HepG2 (cell line): ENCODE measurements around the gene PTPA. TPM values are rescaled to one million over a fixed set of nuclear protein-coding genes. Genes with fewer than 3 reads are reported as not detected.

Source experiments
- ATF2 ChIP-seq: sonication (generic); formaldehyde crosslinking; IDR thresholded peaks from 2 replicates; pipeline ENCODE4 v1.4.0; 2020; ENCODE audit warnings: missing genetic modification reagents
- ATF7 ChIP-seq, 2 experiments: fragments of 450-650 bp in 1 of 2; sonication (generic) in 1 of 2; formaldehyde crosslinking in 1 of 2; IDR thresholded peaks; 2 replicates each; pipeline versions ENCODE4 v1.4.0 to v1.6.1; 2016 to 2020; ENCODE audit warnings: antibody characterized with exemption in 1 of 2, mild to moderate bottlenecking in 1 of 2, missing genetic modification reagents in 1 of 2
- GZF1 ChIP-seq: sonication (generic); formaldehyde crosslinking; IDR thresholded peaks from 2 replicates; pipeline ENCODE4 v1.5.1; 2020; ENCODE audit warnings: mild to moderate bottlenecking, missing genetic modification reagents
- HDAC1 ChIP-seq: sonication (generic); formaldehyde crosslinking; IDR thresholded peaks from 2 replicates; pipeline ENCODE4 v1.5.1; 2020; ENCODE audit warnings: mild to moderate bottlenecking, missing genetic modification reagents
- HNRNPK ChIP-seq: fragments of 200-400 bp; formaldehyde crosslinking; IDR thresholded peaks from 2 replicates; pipeline ENCODE4 v1.6.1; 2018; ENCODE audit warnings: low read length, low read depth, moderate library complexity, mild to moderate bottlenecking; ENCODE audit not compliant: poor library complexity, severe bottlenecking
- MEF2D ChIP-seq: sonication (generic); formaldehyde crosslinking; IDR thresholded peaks from 2 replicates; pipeline ENCODE4 v1.5.1; 2020; ENCODE audit warnings: mild to moderate bottlenecking, missing genetic modification reagents
- MYNN ChIP-seq: sonication (generic); formaldehyde crosslinking; IDR thresholded peaks from 2 replicates; pipeline ENCODE4 v1.4.0; 2020; ENCODE audit warnings: mild to moderate bottlenecking, low read depth, missing genetic modification reagents
- NRL ChIP-seq: sonication (generic); formaldehyde crosslinking; IDR thresholded peaks from 2 replicates; pipeline ENCODE4 v1.5.0; 2020; ENCODE audit warnings: missing genetic modification reagents, mild to moderate bottlenecking, moderate library complexity, borderline replicate concordance
- POLR2AphosphoS5 ChIP-seq: IDR thresholded peaks from 2 replicates; pipeline ENCODE4 v1.6.1; 2012; ENCODE audit warnings: low read depth, low read length
- SALL2 ChIP-seq: sonication (generic); formaldehyde crosslinking; IDR thresholded peaks from 2 replicates; pipeline ENCODE4 v1.8.1; 2023; ENCODE audit warnings: mild to moderate bottlenecking, missing genetic modification reagents, inconsistent platforms
- SATB2 ChIP-seq: sonication (generic); formaldehyde crosslinking; IDR thresholded peaks from 2 replicates; pipeline ENCODE4 v1.5.0; 2020; ENCODE audit warnings: missing genetic modification reagents
- THAP11 ChIP-seq: IDR thresholded peaks from 2 replicates; pipeline ENCODE4 v1.6.1; 2016; ENCODE audit warnings: missing biosample characterization, missing genetic modification reagents
- TIGD3 ChIP-seq: sonication (generic); formaldehyde crosslinking; IDR thresholded peaks from 2 replicates; pipeline ENCODE4 v1.5.1; 2020; ENCODE audit warnings: mild to moderate bottlenecking, missing genetic modification reagents, borderline replicate concordance
- UBTF ChIP-seq: sonication (generic); formaldehyde crosslinking; IDR thresholded peaks from 2 replicates; pipeline ENCODE4 v1.4.0; 2020; ENCODE audit warnings: mild to moderate bottlenecking, missing genetic modification reagents
- YY1 ChIP-seq: IDR thresholded peaks from 2 replicates; pipeline ENCODE4 v1.6.1; 2011; ENCODE audit warnings: low read length, low read depth, moderate library complexity, mild to moderate bottlenecking; ENCODE audit not compliant: insufficient read depth, insufficient replicate concordance
- ZGPAT ChIP-seq: IDR thresholded peaks from 2 replicates; pipeline ENCODE4 v1.6.1; 2016; ENCODE audit warnings: mild to moderate bottlenecking
- ZNF10 ChIP-seq: sonication (generic); formaldehyde crosslinking; IDR thresholded peaks from 2 replicates; pipeline ENCODE4 v1.4.0; 2020; ENCODE audit warnings: mild to moderate bottlenecking, low read depth, missing genetic modification reagents, borderline replicate concordance
- ZNF292 ChIP-seq: sonication (generic); formaldehyde crosslinking; IDR thresholded peaks from 2 replicates; pipeline ENCODE4 v1.8.1; 2022; ENCODE audit warnings: mild to moderate bottlenecking, low read depth, missing genetic modification reagents, borderline replicate concordance
- ZNF350 ChIP-seq: sonication (generic); formaldehyde crosslinking; IDR thresholded peaks from 2 replicates; pipeline ENCODE4 v1.4.0; 2020; ENCODE audit warnings: mild to moderate bottlenecking, low read depth, missing genetic modification reagents, borderline replicate concordance
- ZNF563 ChIP-seq: sonication (generic); formaldehyde crosslinking; IDR thresholded peaks from 2 replicates; pipeline ENCODE4 v1.8.0; 2022; ENCODE audit warnings: mild to moderate bottlenecking, moderate library complexity, missing genetic modification reagents
- ZSCAN20 ChIP-seq: sonication (generic); formaldehyde crosslinking; IDR thresholded peaks from 2 replicates; pipeline ENCODE4 v1.4.0; 2020; ENCODE audit warnings: missing genetic modification reagents, mild to moderate bottlenecking, borderline replicate concordance
- polyA plus RNA-seq, 8 experiments: library from polyadenylated mRNA; depleted of rRNA in 3 of 8; stranded (reverse) in 7 of 8; unstranded in 1 of 8; fragments of >200 nt; fragmentation: Illumina TruSeq in 4 of 8; extraction: Trizol in 4 of 8; gene quantifications; 2 replicates each; pipeline versions ENCODE4 v1.2.1 to v1.2.3, GENCODE V29; 2011 to 2016; ENCODE audit warnings: low read depth in 4 of 8, missing spikeins in 1 of 8, mixed read lengths in 1 of 8; ENCODE audit not compliant: insufficient read depth in 1 of 8
- total RNA-seq, 5 experiments: library from RNA; depleted of rRNA; stranded (reverse); fragments of >200 nt; fragmentation: Illumina TruSeq; extraction: Trizol; gene quantifications; 2 replicates each; pipeline ENCODE4 v1.2.3, GENCODE V29; 2016; ENCODE audit warnings: low read depth in 1 of 5

The PTPA gene
- total and polyA plus RNA-seq, 2 of the 13 experiments (the other 11 are each of a cell fraction or from before 2014, with no cell fraction given): 79.3 to 105 TPM

- TF ChIP-seq HDAC1: peak; percentile 18; the same call in 1 of the 2 replicates
- peak; percentile 32; the same call in 1 of the 2 replicates for TF ChIP-seq ZGPAT (CRISPR knock-in tag)
- no peak for TF ChIP-seq ZNF10
- TF ChIP-seq ZSCAN20 (CRISPR knock-in tag): no peak
- TF ChIP-seq ZNF563 (CRISPR knock-in tag): no peak
- TF ChIP-seq ATF7 (IDR thresholded peaks at IDR 0.05): no peak
- TF ChIP-seq ATF7 (CRISPR knock-in tag; IDR thresholded peaks at IDR 0.05): peak; percentile 78; the same call in 1 of the 2 replicates
- 0 out of 2 replicates have a peak, but pooled peaks have one; percentile 2 for TF ChIP-seq MYNN
- peak; percentile 33; the same call in 1 of the 2 replicates for TF ChIP-seq POLR2AphosphoS5
- TF ChIP-seq ZNF292: 0 out of 2 replicates have a peak, but pooled peaks have one; percentile 25
- no peak for TF ChIP-seq TIGD3 (CRISPR knock-in tag)
- TF ChIP-seq HNRNPK: peak; percentile 64
- TF ChIP-seq SATB2 (CRISPR knock-in tag): no peak
- TF ChIP-seq THAP11: peak; percentile 37; the same call in 1 of the 2 replicates
- TF ChIP-seq ATF2 (CRISPR knock-in tag): 0 out of 2 replicates have a peak, but pooled peaks have one; percentile 7
- no peak for TF ChIP-seq NRL (CRISPR knock-in tag)
- TF ChIP-seq SALL2 (CRISPR knock-in tag): no peak
- 0 out of 2 replicates have a peak, but pooled peaks have one; percentile 29 for TF ChIP-seq GZF1 (CRISPR knock-in tag)
- no peak for TF ChIP-seq ZNF350 (CRISPR knock-in tag)
- peak; percentile 42; the same call in 1 of the 2 replicates for TF ChIP-seq MEF2D (CRISPR knock-in tag)
- TF ChIP-seq YY1: peak; percentile 8
- peak; percentile 45; the same call in 1 of the 2 replicates for TF ChIP-seq UBTF (CRISPR knock-in tag)
Measured at GRCh38 chr9:129174724-129175514, 63.7 kb downstream of the PTPA start (continued).
